ENCODE measurements around the gene TMEM80.

The TMEM80 gene

GRCh38 chr11:706957-707816 lies 11.6 kb downstream of the TMEM80 start:
- H3K4me2 ChIP-seq (ENCODE audit: low read length) = no peak overlapping the region
- no peaks in the 10 kb centered on the region for H3K36me3 ChIP-seq (ENCODE audit: insufficient read depth, low read length)
- H3K27me3 ChIP-seq (ENCODE audit: insufficient read depth, low read length) = no peaks in the 10 kb centered on the region; the same call in 1 of the 2 replicates
- H4K20me1 ChIP-seq (ENCODE audit: insufficient read depth, low read length) = no peaks in the 10 kb centered on the region
- no peaks in the 10 kb centered on the region for H3K9me2 ChIP-seq (ENCODE audit: low read depth, low read length)
- no peak for TF ChIP-seq EZH2 (IDR thresholded peaks at IDR 0.05; ENCODE audit: borderline replicate concordance, low read length)
- TF ChIP-seq, protein P1, sequence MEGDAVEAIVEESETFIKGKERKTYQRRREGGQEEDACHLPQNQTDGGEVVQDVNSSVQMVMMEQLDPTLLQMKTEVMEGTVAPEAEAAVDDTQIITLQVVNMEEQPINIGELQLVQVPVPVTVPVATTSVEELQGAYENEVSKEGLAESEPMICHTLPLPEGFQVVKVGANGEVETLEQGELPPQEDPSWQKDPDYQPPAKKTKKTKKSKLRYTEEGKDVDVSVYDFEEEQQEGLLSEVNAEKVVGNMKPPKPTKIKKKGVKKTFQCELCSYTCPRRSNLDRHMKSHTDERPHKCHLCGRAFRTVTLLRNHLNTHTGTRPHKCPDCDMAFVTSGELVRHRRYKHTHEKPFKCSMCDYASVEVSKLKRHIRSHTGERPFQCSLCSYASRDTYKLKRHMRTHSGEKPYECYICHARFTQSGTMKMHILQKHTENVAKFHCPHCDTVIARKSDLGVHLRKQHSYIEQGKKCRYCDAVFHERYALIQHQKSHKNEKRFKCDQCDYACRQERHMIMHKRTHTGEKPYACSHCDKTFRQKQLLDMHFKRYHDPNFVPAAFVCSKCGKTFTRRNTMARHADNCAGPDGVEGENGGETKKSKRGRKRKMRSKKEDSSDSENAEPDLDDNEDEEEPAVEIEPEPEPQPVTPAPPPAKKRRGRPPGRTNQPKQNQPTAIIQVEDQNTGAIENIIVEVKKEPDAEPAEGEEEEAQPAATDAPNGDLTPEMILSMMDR (IDR thresholded peaks at IDR 0.05; ENCODE audit: low read length) = no peak
- H2AFZ ChIP-seq (ENCODE audit: low read length) = no peak overlapping the region
- no peaks in the 10 kb centered on the region for H3F3A ChIP-seq (ENCODE audit: insufficient read depth, low read length)
- no peak overlapping the region for H3K4me3 ChIP-seq (ENCODE audit: low read depth, low read length, poor library complexity, severe bottlenecking)
- no peak overlapping the region for H3K9ac ChIP-seq (ENCODE audit: low read length)
- H3K27ac ChIP-seq (ENCODE audit: low read depth, low read length, poor library complexity, severe bottlenecking) = no peak overlapping the region
- no peaks in the 10 kb centered on the region for H3K4me1 ChIP-seq (ENCODE audit: insufficient read depth, low read length, severe bottlenecking)
- H3K79me2 ChIP-seq (ENCODE audit: insufficient read depth, low read length) = no peaks in the 10 kb centered on the region
- no peaks in the 10 kb centered on the region for H3K9me3 ChIP-seq (ENCODE audit: low read length)

GRCh38 chr11:707817-708420 lies 12.3 kb downstream of the TMEM80 start:
- no peaks in the 10 kb centered on the region for H4K20me1 ChIP-seq (ENCODE audit: insufficient read depth, low read length)
- no peaks in the 10 kb centered on the region for H3K9me3 ChIP-seq (ENCODE audit: low read length)
- no peak overlapping the region for H3K4me3 ChIP-seq (ENCODE audit: low read depth, low read length, poor library complexity, severe bottlenecking)
- no peak overlapping the region for H3K27ac ChIP-seq (ENCODE audit: low read depth, low read length, poor library complexity, severe bottlenecking)
- H3K36me3 ChIP-seq (ENCODE audit: insufficient read depth, low read length) = no peaks in the 10 kb centered on the region
- H3K9me2 ChIP-seq (ENCODE audit: low read depth, low read length) = no peaks in the 10 kb centered on the region
- H3K9ac ChIP-seq (ENCODE audit: low read length) = no peak overlapping the region
- H3K79me2 ChIP-seq (ENCODE audit: insufficient read depth, low read length) = no peaks in the 10 kb centered on the region
- no peaks in the 10 kb centered on the region for H3F3A ChIP-seq (ENCODE audit: insufficient read depth, low read length)
- no peak overlapping the region for H2AFZ ChIP-seq (ENCODE audit: low read length)
- TF ChIP-seq EZH2 (IDR thresholded peaks at IDR 0.05; ENCODE audit: borderline replicate concordance, low read length) = no peak
- TF ChIP-seq, protein P1 (IDR thresholded peaks at IDR 0.05; ENCODE audit: low read length) = no peak
- no peaks in the 10 kb centered on the region; the same call in 1 of the 2 replicates for H3K27me3 ChIP-seq (ENCODE audit: insufficient read depth, low read length)
- H3K4me2 ChIP-seq (ENCODE audit: low read length) = no peak overlapping the region
- no peaks in the 10 kb centered on the region for H3K4me1 ChIP-seq (ENCODE audit: insufficient read depth, low read length, severe bottlenecking)

DNA sequence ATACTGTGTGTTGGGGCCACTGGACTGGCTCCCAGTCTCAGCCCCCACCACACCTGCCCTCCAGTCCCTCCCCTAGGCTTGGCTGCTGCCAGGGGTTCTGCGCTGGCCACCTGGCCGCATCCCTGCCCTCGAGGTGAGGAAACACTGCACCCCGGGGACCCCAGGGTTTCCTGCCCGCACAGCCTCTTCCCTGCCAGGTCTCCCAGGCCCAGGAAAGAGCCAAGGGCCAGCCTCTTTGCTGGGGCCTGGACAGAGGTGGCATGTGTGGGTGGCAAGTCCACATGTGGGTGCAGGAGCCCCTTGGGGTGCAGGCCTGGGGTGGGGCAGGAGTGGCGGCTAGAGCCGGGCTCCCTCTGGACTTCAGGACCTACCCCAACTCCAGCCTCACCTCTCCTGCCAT lies 12.9 kb downstream of the TMEM80 start:
- no peaks in the 10 kb centered on the region for H3F3A ChIP-seq (ENCODE audit: insufficient read depth, low read length)
- TF ChIP-seq, protein P1 (IDR thresholded peaks at IDR 0.05; ENCODE audit: low read length) = no peak
- TF ChIP-seq EZH2 (IDR thresholded peaks at IDR 0.05; ENCODE audit: borderline replicate concordance, low read length) = no peak
- H3K9ac ChIP-seq (ENCODE audit: low read length) = no peak overlapping the region
- no peak overlapping the region for H3K4me3 ChIP-seq (ENCODE audit: low read depth, low read length, poor library complexity, severe bottlenecking)
- H2AFZ ChIP-seq (ENCODE audit: low read length) = no peak overlapping the region
- no peaks in the 10 kb centered on the region for H3K4me1 ChIP-seq (ENCODE audit: insufficient read depth, low read length, severe bottlenecking)
- no peaks in the 10 kb centered on the region for H3K9me3 ChIP-seq (ENCODE audit: low read length)
- no peaks in the 10 kb centered on the region for H3K9me2 ChIP-seq (ENCODE audit: low read depth, low read length)
- no peaks in the 10 kb centered on the region for H3K36me3 ChIP-seq (ENCODE audit: insufficient read depth, low read length)
- H4K20me1 ChIP-seq (ENCODE audit: insufficient read depth, low read length) = no peaks in the 10 kb centered on the region
- H3K27ac ChIP-seq (ENCODE audit: low read depth, low read length, poor library complexity, severe bottlenecking) = no peak overlapping the region
- H3K79me2 ChIP-seq (ENCODE audit: insufficient read depth, low read length) = no peaks in the 10 kb centered on the region
- H3K4me2 ChIP-seq (ENCODE audit: low read length) = no peak overlapping the region
- no peaks in the 10 kb centered on the region; the same call in 1 of the 2 replicates for H3K27me3 ChIP-seq (ENCODE audit: insufficient read depth, low read length)
